Tibial artery (tissue), 4 donors: ENCODE measurements around the gene ARL13A.

Source experiments
- DNase-seq, 2 donors: peaks; one replicate each; pipeline ENCODE4 v3.0.0-alpha.2; 2019
- H3K27ac ChIP-seq, 2 donors: fragments of 200-600 bp; sonication (generic) in 1 of 2; 1 replicate in 1 of 2; 2 replicates in 1 of 2; pipeline ENCODE4 v1.5.1; 2018 to 2019; ENCODE audit warnings: mild to moderate bottlenecking in 1 of 2
- H3K27me3 ChIP-seq, 2 donors: fragments of 200-600 bp; sonication (generic) in 1 of 2; one replicate each; pipeline versions ENCODE4 v1.5.1 to v1.6.0; 2016 to 2019
- H3K36me3 ChIP-seq, 3 donors: fragments of 200-600 bp; sonication (generic) in 2 of 3; one replicate each; pipeline ENCODE4 v1.5.1; 2016 to 2019; ENCODE audit warnings: mild to moderate bottlenecking in 2 of 3
- H3K4me1 ChIP-seq, 4 donors: fragments of 200-600 bp; sonication (generic) in 2 of 4; 1 replicate in 3 of 4; 2 replicates in 1 of 4; pipeline ENCODE4 v1.5.1; 2016 to 2019
- H3K4me3 ChIP-seq, 2 donors: fragments of 200-600 bp; sonication (generic) in 1 of 2; 1 replicate in 1 of 2; 2 replicates in 1 of 2; pipeline ENCODE4 v1.5.1; 2018 to 2019; ENCODE audit warnings: mild to moderate bottlenecking in 2 of 2
- H3K9me3 ChIP-seq, 3 donors: fragments of 200-600 bp; sonication (generic) in 1 of 3; one replicate each; pipeline ENCODE4 v1.5.1; 2016 to 2019
- intact Hi-C: fragments of 100-400 bp; cut with DNase I; formaldehyde crosslinking; loops from one replicate; pipeline ENCODE4 v1.15.0; 2023; ENCODE audit warnings: low total_unique reads
- TF ChIP-seq, protein P1 (sequence below), 2 experiments: fragments of 200-600 bp in 1 of 2; fragments of 450-650 bp in 1 of 2; IDR thresholded peaks; one replicate each; pipeline ENCODE4 v1.5.1; 2017 to 2019; ENCODE audit warnings: antibody characterized with exemption in 2 of 2, mild to moderate bottlenecking in 1 of 2, moderate library complexity in 1 of 2

Gene ARL13A

DNA sequence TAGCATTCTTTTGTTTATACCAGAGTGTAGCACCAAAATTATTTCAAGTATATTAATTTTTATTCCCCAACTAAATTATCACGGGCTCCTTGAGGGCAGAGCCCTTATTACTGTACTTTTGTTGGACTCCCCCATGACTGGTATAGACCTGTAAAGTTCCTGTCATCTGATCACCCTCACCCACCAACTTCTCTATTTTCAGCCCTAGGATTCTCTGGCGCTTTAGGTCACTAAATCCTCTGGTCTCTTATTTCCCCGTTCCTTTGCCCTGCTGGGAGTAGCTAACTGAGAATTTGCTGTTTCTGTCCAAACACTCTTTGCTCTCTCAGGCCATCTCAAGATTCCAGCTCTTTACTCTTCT lies 37.6 kb upstream of the ARL13A start:
- TF ChIP-seq, protein P1, sequence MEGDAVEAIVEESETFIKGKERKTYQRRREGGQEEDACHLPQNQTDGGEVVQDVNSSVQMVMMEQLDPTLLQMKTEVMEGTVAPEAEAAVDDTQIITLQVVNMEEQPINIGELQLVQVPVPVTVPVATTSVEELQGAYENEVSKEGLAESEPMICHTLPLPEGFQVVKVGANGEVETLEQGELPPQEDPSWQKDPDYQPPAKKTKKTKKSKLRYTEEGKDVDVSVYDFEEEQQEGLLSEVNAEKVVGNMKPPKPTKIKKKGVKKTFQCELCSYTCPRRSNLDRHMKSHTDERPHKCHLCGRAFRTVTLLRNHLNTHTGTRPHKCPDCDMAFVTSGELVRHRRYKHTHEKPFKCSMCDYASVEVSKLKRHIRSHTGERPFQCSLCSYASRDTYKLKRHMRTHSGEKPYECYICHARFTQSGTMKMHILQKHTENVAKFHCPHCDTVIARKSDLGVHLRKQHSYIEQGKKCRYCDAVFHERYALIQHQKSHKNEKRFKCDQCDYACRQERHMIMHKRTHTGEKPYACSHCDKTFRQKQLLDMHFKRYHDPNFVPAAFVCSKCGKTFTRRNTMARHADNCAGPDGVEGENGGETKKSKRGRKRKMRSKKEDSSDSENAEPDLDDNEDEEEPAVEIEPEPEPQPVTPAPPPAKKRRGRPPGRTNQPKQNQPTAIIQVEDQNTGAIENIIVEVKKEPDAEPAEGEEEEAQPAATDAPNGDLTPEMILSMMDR (IDR thresholded peaks at IDR 0.05), result no peak
- H3K4me3 ChIP-seq, result no peak overlapping the region
- DNase-seq, result no peak
- no peak overlapping the region for H3K27ac ChIP-seq
- no peaks in the 10 kb centered on the region for H3K36me3 ChIP-seq
- H3K9me3 ChIP-seq, result peaks cover 0 to 9% (median 9%) of the 10 kb centered on the region in 3 donors
- intact Hi-C loops, result no loop called here
- H3K4me1 ChIP-seq, result peaks cover 0 to 11% (median 0%) of the 10 kb centered on the region in 4 donors
- no peaks in the 10 kb centered on the region for H3K27me3 ChIP-seq

DNA sequence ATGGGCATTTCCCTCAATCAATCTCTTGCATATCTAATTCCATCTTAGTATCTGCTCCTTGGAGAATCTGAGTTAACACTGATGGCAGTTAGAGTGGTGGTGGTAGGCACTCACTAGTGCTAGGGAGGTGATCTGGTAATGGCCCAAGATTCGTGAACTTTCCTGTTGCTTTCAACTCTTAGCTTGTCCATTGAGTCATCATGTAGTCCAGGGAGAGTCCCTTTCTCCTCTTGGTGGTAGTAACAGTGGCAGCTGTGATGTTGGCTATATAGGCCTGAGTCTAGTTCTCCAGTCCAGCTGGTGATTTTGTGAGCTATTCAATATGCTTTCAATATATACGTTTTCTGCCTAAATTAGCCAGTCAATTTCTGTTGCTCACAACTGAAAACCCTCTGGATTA lies 33.7 kb upstream of the ARL13A start:
- Histone ChIP-seq H3K27me3 (no peaks in the 10 kb centered on the region), H3K4me3 (no peak overlapping the region), H3K27ac (no peak overlapping the region), H3K36me3 (no peaks in the 10 kb centered on the region), H3K4me1 (no peaks in the 10 kb centered on the region), H3K9me3 (peaks cover 0 to 9% (median 9%) of the 10 kb centered on the region in 3 donors)
- TF ChIP-seq, protein P1 (IDR thresholded peaks at IDR 0.05), result no peak
- no peak for DNase-seq
- intact Hi-C loops, result no loop called here

DNA sequence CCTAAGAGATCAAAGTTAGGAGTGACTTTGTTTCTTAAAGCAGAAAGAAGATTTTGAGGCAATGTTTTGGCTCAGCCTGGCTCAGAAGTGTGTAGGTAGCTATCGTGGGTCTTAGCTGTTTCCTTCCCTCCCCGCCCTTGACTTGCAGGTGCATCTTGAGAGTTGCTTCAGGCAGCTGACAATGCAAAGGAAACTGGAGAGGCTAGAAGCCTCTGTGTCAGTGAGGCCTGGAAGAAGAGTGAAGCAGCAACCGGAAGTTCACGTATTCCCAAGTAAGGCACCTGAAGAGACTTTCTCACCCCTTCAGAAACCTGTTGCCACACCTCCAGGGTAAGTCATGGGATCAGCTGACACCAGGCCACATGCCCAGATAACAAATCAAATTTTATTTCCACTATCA lies 30.2 kb upstream of the ARL13A start:
- TF ChIP-seq, protein P1 (IDR thresholded peaks at IDR 0.05), result no peak
- H3K27ac ChIP-seq, result no peak overlapping the region
- no peaks in the 10 kb centered on the region for H3K36me3 ChIP-seq
- DNase-seq, result no peak
- H3K9me3 ChIP-seq, result no peaks in the 10 kb centered on the region
- no peaks in the 10 kb centered on the region for H3K4me1 ChIP-seq
- H3K27me3 ChIP-seq, result no peaks in the 10 kb centered on the region
- no peak overlapping the region for H3K4me3 ChIP-seq
- intact Hi-C loops, result no loop called here

DNA sequence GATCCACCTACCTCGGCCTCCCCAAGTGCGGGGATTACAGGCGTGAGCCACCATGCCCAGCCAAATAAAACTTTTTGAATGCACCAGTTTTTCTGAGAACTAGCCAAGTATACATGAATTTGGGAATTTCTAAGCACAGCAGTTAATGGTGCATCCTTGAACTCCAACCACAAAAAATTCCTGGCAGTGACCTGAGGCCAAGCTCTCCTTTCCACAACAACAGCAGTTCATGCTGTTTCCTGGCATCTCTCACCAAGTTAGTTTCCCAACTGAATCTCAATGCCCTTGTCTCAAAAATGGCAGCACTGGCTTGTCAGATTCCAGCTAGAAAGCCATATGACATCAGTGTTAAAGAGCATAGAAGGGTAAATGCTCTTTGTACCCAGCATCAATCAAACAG lies 24.9 kb upstream of the ARL13A start:
- DNase-seq, result no peak
- H3K27ac ChIP-seq, result no peak overlapping the region
- no peaks in the 10 kb centered on the region for H3K27me3 ChIP-seq

DNA sequence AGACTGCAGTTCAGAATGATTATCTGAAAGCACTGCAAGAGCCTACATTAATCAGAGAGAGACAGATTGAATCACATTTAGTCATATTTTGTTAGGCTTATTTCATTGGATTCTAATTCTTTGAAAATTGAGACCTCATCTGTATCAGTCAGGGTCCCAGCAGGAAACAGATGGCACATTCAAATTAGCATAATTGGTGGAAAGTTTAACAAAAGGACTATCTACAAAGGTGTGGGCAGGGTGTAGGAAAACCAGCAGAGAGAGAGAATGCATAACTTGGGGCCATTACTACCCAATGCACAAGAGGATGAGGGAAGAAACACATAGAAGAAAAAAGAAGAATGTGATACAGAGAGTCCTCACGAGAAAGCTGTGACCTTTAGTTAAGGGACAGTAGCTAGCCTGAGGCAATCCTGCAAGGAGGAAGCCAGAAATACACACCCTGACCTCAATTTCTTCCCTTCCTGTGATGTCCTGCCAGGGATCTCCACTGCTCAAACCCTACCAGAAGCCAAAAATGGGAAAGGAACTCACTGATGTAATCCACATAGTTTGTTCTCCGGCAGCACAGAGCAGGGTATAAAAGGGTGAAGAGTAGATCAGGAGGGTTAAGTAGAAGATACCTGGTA lies 23.1 kb upstream of the ARL13A start:
- no peak overlapping the region for H3K4me3 ChIP-seq
- no peak overlapping the region for H3K27ac ChIP-seq
- no peaks in the 10 kb centered on the region for H3K9me3 ChIP-seq
- H3K27me3 ChIP-seq, result no peaks in the 10 kb centered on the region
- H3K36me3 ChIP-seq, result no peaks in the 10 kb centered on the region
- DNase-seq, result no peak
- TF ChIP-seq, protein P1 (IDR thresholded peaks at IDR 0.05), result no peak
- H3K4me1 ChIP-seq, result no peaks in the 10 kb centered on the region
- intact Hi-C loops, result no loop called here

More for the DNA sequence above, 24.9 kb upstream of the ARL13A start:
- Histone ChIP-seq H3K9me3 (no peaks in the 10 kb centered on the region), H3K36me3 (no peaks in the 10 kb centered on the region), H3K4me1 (no peaks in the 10 kb centered on the region), H3K4me3 (no peak overlapping the region)
- intact Hi-C loops, result no loop called here
- TF ChIP-seq, protein P1 (IDR thresholded peaks at IDR 0.05), result no peak

DNA sequence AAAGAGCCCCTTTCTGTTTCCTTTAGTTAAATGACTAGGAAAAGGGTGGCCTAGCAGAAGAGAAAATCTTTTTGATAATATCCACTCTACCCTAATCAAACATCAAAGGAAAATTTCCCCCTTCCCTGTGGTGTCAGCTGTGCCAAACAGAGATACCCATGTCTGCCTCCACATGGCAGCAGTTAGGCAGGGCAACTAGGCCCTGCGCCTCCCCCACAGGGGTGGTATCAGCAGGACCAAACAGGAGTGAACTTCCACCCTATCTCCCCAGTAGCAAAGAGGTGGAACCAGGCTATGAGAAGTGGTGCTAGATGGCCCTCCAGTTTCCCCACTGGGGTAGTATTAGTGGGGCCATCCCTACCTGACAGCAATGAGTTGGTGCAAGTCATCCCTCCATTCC lies 21.0 kb upstream of the ARL13A start:
- intact Hi-C loops, result no loop called here

More for the DNA sequence above, 21.0 kb upstream of the ARL13A start:
- Histone ChIP-seq H3K27me3 (no peaks in the 10 kb centered on the region), H3K4me1 (no peaks in the 10 kb centered on the region), H3K4me3 (no peak overlapping the region), H3K27ac (no peak overlapping the region), H3K36me3 (no peaks in the 10 kb centered on the region), H3K9me3 (no peaks in the 10 kb centered on the region)
- TF ChIP-seq, protein P1 (IDR thresholded peaks at IDR 0.05), result no peak
- DNase-seq, result no peak
